ENCODE data around the gene GNG5. TPM values are rescaled to one million over a fixed set of nuclear protein-coding genes. Genes with fewer than 3 reads are reported as not detected.

Gene GNG5
- polyA plus RNA-seq, 4 donors = 163 to 226 (median 213) TPM

GRCh38 chr1:84504580-84505492 lies 1.5 kb downstream of the GNG5 start:
- H3K36me3 ChIP-seq (ENCODE audit: control insufficient read depth in 3 of 3, insufficient read depth in 2 of 3, low read depth in 1 of 3, low read length in 3 of 3) = peaks cover 0 to 6% (median 0%) of the 10 kb centered on the region in 3 donors
- H3K9me3 ChIP-seq (ENCODE audit: control insufficient read depth in 2 of 2, insufficient read depth in 1 of 2, low read depth in 1 of 2, low read length in 1 of 2) = peaks cover 0 to 7% of the 10 kb centered on the region in 2 donors
- H3K4me3 ChIP-seq (ENCODE audit: low read depth in 1 of 3, low read length in 3 of 3) = peak overlapping the region; percentile 41 to 85 (median 77)
- peak overlapping the region; percentile 84 to 99 (median 93) for H3K27ac ChIP-seq (ENCODE audit: low read depth in 1 of 3, low read length in 2 of 3)
- no peaks in the 10 kb centered on the region for H3K27me3 ChIP-seq (ENCODE audit: control insufficient read depth in 3 of 3, insufficient read depth in 3 of 3, low read length in 3 of 3)
- FAIRE-seq (no peak), DNase-seq (peak; percentile 57 to 76)
- peaks cover 4 to 20% (median 17%) of the 10 kb centered on the region in 3 donors for H3K4me1 ChIP-seq (ENCODE audit: control insufficient read depth in 3 of 3, insufficient read depth in 2 of 3, low read depth in 1 of 3, low read length in 2 of 3)
- 1 to 6% (median 3%) methylated on average over 17 of the region's 17 CpGs for WGBS, 3 donors

GRCh38 chr1:84502927-84503326 lies 3.5 kb downstream of the GNG5 start:
- no peak for DNase-seq
- Histone ChIP-seq H3K36me3 (ENCODE audit: control insufficient read depth in 3 of 3, insufficient read depth in 2 of 3, low read depth in 1 of 3, low read length in 3 of 3) (peaks cover 0 to 8% (median 4%) of the 10 kb centered on the region in 3 donors), H3K4me1 (ENCODE audit: control insufficient read depth in 3 of 3, insufficient read depth in 2 of 3, low read depth in 1 of 3, low read length in 2 of 3) (peaks cover 4 to 20% (median 17%) of the 10 kb centered on the region in 3 donors), H3K4me3 (ENCODE audit: low read depth in 1 of 3, low read length in 3 of 3) (no peak overlapping the region), H3K27me3 (ENCODE audit: control insufficient read depth in 3 of 3, insufficient read depth in 3 of 3, low read length in 3 of 3) (no peaks in the 10 kb centered on the region), H3K27ac (ENCODE audit: low read depth in 1 of 3, low read length in 2 of 3) (no peak overlapping the region), H3K9me3 (ENCODE audit: control insufficient read depth in 2 of 2, insufficient read depth in 1 of 2, low read depth in 1 of 2, low read length in 1 of 2) (peaks cover 0 to under 1% of the 10 kb centered on the region in 2 donors)
- FAIRE-seq = no peak
- WGBS, 3 donors = 44 to 58% (median 55%) methylated on average over 5 of the region's 5 CpGs

- no peaks in the 10 kb centered on the region for H3K9me3 ChIP-seq (ENCODE audit: control insufficient read depth in 2 of 2, insufficient read depth in 1 of 2, low read depth in 1 of 2, low read length in 1 of 2)
- peaks cover under 1 to 19% (median 13%) of the 10 kb centered on the region in 3 donors for H3K36me3 ChIP-seq (ENCODE audit: control insufficient read depth in 3 of 3, insufficient read depth in 2 of 3, low read depth in 1 of 3, low read length in 3 of 3)
- H3K4me1 ChIP-seq (ENCODE audit: control insufficient read depth in 3 of 3, insufficient read depth in 2 of 3, low read depth in 1 of 3, low read length in 2 of 3) = no peaks in the 10 kb centered on the region
- H3K4me3 ChIP-seq (ENCODE audit: low read depth in 1 of 3, low read length in 3 of 3) = no peak overlapping the region
- no peak overlapping the region for H3K27ac ChIP-seq (ENCODE audit: low read depth in 1 of 3, low read length in 2 of 3)
- FAIRE-seq (no peak), DNase-seq (no peak)
- WGBS, 3 donors = 41% methylated on average over 2 of the region's 2 CpGs
- H3K27me3 ChIP-seq (ENCODE audit: control insufficient read depth in 3 of 3, insufficient read depth in 3 of 3, low read length in 3 of 3) = no peaks in the 10 kb centered on the region
These were observed 8.6 kb downstream of the GNG5 start for GRCh38 chr1:84497631-84498275.

- peaks cover 3 to 22% (median 16%) of the 10 kb centered on the region in 3 donors for H3K36me3 ChIP-seq (ENCODE audit: control insufficient read depth in 3 of 3, insufficient read depth in 2 of 3, low read depth in 1 of 3, low read length in 3 of 3)
These were observed 9.9 kb downstream of the GNG5 start for GRCh38 chr1:84496498-84496897.

GRCh38 chr1:84493747-84494146 lies 12.6 kb downstream of the GNG5 start:
- Histone ChIP-seq H3K27me3 (ENCODE audit: control insufficient read depth in 3 of 3, insufficient read depth in 3 of 3, low read length in 3 of 3) (no peaks in the 10 kb centered on the region), H3K36me3 (ENCODE audit: control insufficient read depth in 3 of 3, insufficient read depth in 2 of 3, low read depth in 1 of 3, low read length in 3 of 3) (peaks cover 12 to 24% (median 21%) of the 10 kb centered on the region in 3 donors), H3K9me3 (ENCODE audit: control insufficient read depth in 2 of 2, insufficient read depth in 1 of 2, low read depth in 1 of 2, low read length in 1 of 2) (no peaks in the 10 kb centered on the region), H3K4me1 (ENCODE audit: control insufficient read depth in 3 of 3, insufficient read depth in 2 of 3, low read depth in 1 of 3, low read length in 2 of 3) (no peaks in the 10 kb centered on the region), H3K27ac (ENCODE audit: low read depth in 1 of 3, low read length in 2 of 3) (no peak overlapping the region), H3K4me3 (ENCODE audit: low read depth in 1 of 3, low read length in 3 of 3) (no peak overlapping the region)
- DNase-seq (no peak), FAIRE-seq (no peak)
- 62 to 73% (median 65%) methylated on average over 1 of the region's 1 CpG for WGBS, 3 donors

More at GRCh38 chr1:84496498-84496897, 9.9 kb downstream of the GNG5 start:
- Histone ChIP-seq H3K4me3 (ENCODE audit: low read depth in 1 of 3, low read length in 3 of 3) (no peak overlapping the region), H3K9me3 (ENCODE audit: control insufficient read depth in 2 of 2, insufficient read depth in 1 of 2, low read depth in 1 of 2, low read length in 1 of 2) (no peaks in the 10 kb centered on the region), H3K27me3 (ENCODE audit: control insufficient read depth in 3 of 3, insufficient read depth in 3 of 3, low read length in 3 of 3) (no peaks in the 10 kb centered on the region), H3K4me1 (ENCODE audit: control insufficient read depth in 3 of 3, insufficient read depth in 2 of 3, low read depth in 1 of 3, low read length in 2 of 3) (no peaks in the 10 kb centered on the region), H3K27ac (ENCODE audit: low read depth in 1 of 3, low read length in 2 of 3) (no peak overlapping the region)
- FAIRE-seq = no peak
- 83 to 92% (median 90%) methylated on average over 3 of the region's 3 CpGs for WGBS, 3 donors
- DNase-seq = no peak

- peaks cover 12 to 21% (median 20%) of the 10 kb centered on the region in 3 donors for H3K36me3 ChIP-seq (ENCODE audit: control insufficient read depth in 3 of 3, insufficient read depth in 2 of 3, low read depth in 1 of 3, low read length in 3 of 3)
- H3K4me3 ChIP-seq (ENCODE audit: low read depth in 1 of 3, low read length in 3 of 3) = no peak overlapping the region
- no peak for FAIRE-seq
- no peak for DNase-seq
- WGBS, 3 donors = 71 to 89% (median 86%) methylated on average over 1 of the region's 1 CpG
- H3K4me1 ChIP-seq (ENCODE audit: control insufficient read depth in 3 of 3, insufficient read depth in 2 of 3, low read depth in 1 of 3, low read length in 2 of 3) = no peaks in the 10 kb centered on the region
- no peaks in the 10 kb centered on the region for H3K27me3 ChIP-seq (ENCODE audit: control insufficient read depth in 3 of 3, insufficient read depth in 3 of 3, low read length in 3 of 3)
- H3K9me3 ChIP-seq (ENCODE audit: control insufficient read depth in 2 of 2, insufficient read depth in 1 of 2, low read depth in 1 of 2, low read length in 1 of 2) = no peaks in the 10 kb centered on the region
- no peak overlapping the region for H3K27ac ChIP-seq (ENCODE audit: low read depth in 1 of 3, low read length in 2 of 3)
These were observed 13.7 kb downstream of the GNG5 start for GRCh38 chr1:84492726-84493125.

- no peaks in the 10 kb centered on the region for H3K27me3 ChIP-seq (ENCODE audit: control insufficient read depth in 3 of 3, insufficient read depth in 3 of 3, low read length in 3 of 3)
- no peaks in the 10 kb centered on the region for H3K9me3 ChIP-seq (ENCODE audit: control insufficient read depth in 2 of 2, insufficient read depth in 1 of 2, low read depth in 1 of 2, low read length in 1 of 2)
- no peaks in the 10 kb centered on the region for H3K4me1 ChIP-seq (ENCODE audit: control insufficient read depth in 3 of 3, insufficient read depth in 2 of 3, low read depth in 1 of 3, low read length in 2 of 3)
- FAIRE-seq (no peak), DNase-seq (no peak)
- H3K27ac ChIP-seq (ENCODE audit: low read depth in 1 of 3, low read length in 2 of 3) = no peak overlapping the region
- peaks cover 14 to 20% (median 15%) of the 10 kb centered on the region in 3 donors for H3K36me3 ChIP-seq (ENCODE audit: control insufficient read depth in 3 of 3, insufficient read depth in 2 of 3, low read depth in 1 of 3, low read length in 3 of 3)
- 93 to 95% (median 95%) methylated on average over 2 of the region's 2 CpGs for WGBS, 3 donors
- H3K4me3 ChIP-seq (ENCODE audit: low read depth in 1 of 3, low read length in 3 of 3) = no peak overlapping the region
These were observed 16.6 kb downstream of the GNG5 start for GRCh38 chr1:84489766-84490165.

GRCh38 chr1:84488107-84488506 lies 18.3 kb downstream of the GNG5 start:
- Histone ChIP-seq H3K27ac (ENCODE audit: low read depth in 1 of 3, low read length in 2 of 3) (no peak overlapping the region), H3K27me3 (ENCODE audit: control insufficient read depth in 3 of 3, insufficient read depth in 3 of 3, low read length in 3 of 3) (no peaks in the 10 kb centered on the region), H3K4me3 (ENCODE audit: low read depth in 1 of 3, low read length in 3 of 3) (no peak overlapping the region), H3K9me3 (ENCODE audit: control insufficient read depth in 2 of 2, insufficient read depth in 1 of 2, low read depth in 1 of 2, low read length in 1 of 2) (no peaks in the 10 kb centered on the region), H3K36me3 (ENCODE audit: control insufficient read depth in 3 of 3, insufficient read depth in 2 of 3, low read depth in 1 of 3, low read length in 3 of 3) (peaks cover 15 to 23% (median 17%) of the 10 kb centered on the region in 3 donors), H3K4me1 (ENCODE audit: control insufficient read depth in 3 of 3, insufficient read depth in 2 of 3, low read depth in 1 of 3, low read length in 2 of 3) (no peaks in the 10 kb centered on the region)
- 67 to 95% (median 77%) methylated on average over 3 of the region's 3 CpGs for WGBS, 3 donors
- no peak for FAIRE-seq
- no peak for DNase-seq
